ENCODE data around the gene FNBP1.
"Not testable (repeated sequence)": the region's sequence is repeated elsewhere in the genome, so short reads cannot be mapped to it uniquely, and the experiment has no call there.

DNA sequence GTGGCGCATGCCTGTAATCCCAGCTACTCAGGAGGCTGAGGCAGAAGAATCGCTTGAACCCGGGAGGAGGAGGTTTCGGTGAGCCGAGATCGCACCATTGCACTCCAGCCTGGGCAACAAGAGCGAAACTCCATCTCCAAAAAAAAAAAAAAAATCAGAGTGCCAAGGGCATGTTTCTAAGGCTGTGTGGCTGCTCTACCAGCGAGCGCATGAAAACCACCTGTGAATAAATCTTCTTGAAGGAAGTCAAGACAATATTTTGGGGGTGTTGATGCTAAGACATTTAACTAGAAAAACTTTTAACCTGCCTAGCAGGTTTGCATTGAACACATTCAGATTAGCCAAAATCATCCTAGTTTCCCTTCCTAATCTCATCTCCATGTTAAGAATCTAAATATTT, 62.8 kb downstream of the FNBP1 start:
- TF ChIP-seq TARDBP (IDR thresholded peaks at IDR 0.05); HDGF (IDR thresholded peaks at IDR 0.05; ENCODE audit: borderline replicate concordance); FOXM1 (IDR thresholded peaks at IDR 0.05; ENCODE audit: borderline replicate concordance); SP1 (IDR thresholded peaks at IDR 0.05); CTBP1 (IDR thresholded peaks at IDR 0.05; ENCODE audit: borderline replicate concordance); FOXA1 (IDR thresholded peaks at IDR 0.05); NFRKB (IDR thresholded peaks at IDR 0.05); BHLHE40 (IDR thresholded peaks at IDR 0.05; ENCODE audit: borderline replicate concordance); ELF4 (IDR thresholded peaks at IDR 0.05); PKNOX1 (IDR thresholded peaks at IDR 0.05); ZNF384 (IDR thresholded peaks at IDR 0.05); L3MBTL2 (conservative IDR thresholded peaks at IDR 0.05); SUZ12 (IDR thresholded peaks at IDR 0.05); ARNT (IDR thresholded peaks at IDR 0.05): not testable (repeated sequence)
